GM21447 (cell line): ENCODE results near the gene FRS2.

Source experiments
- ATAC-seq: cut with Tn5 transposase; IDR thresholded peaks from one replicate; pipeline ENCODE4 v1.9.1; 2021; ENCODE audit not compliant: unreplicated experiment

Gene FRS2

DNA sequence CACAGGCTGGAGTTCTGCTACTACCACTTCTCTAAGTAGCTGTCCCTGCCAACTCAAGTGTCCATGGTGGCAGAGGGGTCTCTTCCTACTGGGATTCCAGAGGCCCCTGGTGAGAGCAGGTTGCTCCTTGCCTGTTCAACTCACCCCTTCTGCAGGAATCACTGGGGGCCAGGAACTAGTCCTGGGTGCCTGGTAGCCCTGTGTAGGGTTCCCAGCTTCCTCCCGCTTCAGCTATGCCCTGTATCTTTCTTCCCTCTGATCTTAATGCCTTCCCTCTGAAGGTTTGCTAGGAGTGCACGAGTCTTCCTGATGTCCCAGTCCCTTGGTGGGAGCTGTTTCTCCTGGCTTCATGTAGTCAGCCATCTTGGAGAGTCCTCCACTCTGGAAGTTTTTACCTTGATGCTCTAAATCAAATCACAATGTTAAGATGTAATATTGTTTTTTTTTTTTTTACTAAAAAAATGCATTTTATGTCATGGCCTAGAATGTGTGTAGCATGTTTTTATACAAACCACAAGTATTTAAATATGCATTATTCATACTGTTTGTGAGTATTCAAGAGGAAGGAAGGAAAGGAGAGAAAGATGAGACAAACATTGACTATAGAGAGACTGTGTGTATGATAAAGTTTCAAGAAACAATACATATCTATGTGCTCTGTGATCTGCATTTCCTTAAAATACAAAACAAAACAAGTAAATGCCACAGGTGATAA lies 54.7 kb downstream of the FRS2 start:
- ATAC-seq, result no peak

DNA sequence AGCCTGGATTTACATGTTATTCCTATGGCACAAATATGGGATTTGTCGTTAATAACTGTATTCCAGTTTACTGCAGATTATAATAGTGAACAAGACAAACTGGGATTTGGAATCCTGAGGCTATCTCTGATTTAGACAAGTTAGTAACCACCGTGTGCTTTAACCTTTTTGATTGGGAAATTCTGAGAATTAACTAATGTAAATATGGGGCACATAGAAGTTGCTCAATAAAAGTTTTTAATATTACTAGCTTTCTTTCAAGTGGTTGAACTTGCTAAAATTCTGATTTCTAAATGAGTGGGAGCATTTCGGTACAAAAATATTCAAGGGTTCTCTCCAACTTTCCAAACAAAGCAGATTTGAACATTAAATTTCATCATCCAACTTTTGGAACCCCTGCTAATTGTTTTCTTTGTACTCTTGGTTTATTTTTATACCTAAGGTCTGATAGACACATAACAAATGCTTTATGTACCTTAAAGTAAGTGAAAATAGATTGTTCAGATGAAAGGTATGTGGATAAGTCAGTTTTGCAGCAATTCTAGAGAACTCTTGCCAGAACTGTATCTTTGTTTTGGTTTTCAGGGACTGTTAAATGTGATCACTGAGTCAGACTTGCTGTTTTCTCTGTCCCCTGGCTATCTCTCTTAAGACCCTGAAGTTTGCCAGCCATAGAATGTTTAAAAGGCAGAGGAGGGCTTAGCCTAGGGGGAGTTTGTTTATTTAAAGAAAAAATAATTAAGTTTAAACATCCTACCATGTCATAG lies 57.5 kb downstream of the FRS2 start:
- ATAC-seq, result no peak

DNA sequence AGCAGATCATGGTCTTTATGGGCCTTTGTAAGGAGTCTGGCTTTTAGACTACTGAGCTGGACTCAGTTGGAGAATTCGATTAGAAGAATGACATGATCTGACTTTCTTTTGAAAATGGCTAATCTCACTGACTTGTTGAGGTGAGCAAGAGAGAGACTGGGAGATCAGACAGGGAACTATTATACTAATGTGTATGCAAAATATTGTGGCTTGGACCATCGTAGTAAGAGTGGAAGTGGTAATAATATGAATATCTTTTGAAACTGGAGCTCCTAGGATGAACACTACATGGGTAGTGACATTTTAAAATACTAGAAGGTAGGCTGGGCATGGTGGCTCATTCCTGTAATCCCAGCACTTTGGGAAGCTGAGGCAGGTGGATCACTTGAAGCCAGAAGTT lies 58.8 kb downstream of the FRS2 start:
- no peak for ATAC-seq

DNA sequence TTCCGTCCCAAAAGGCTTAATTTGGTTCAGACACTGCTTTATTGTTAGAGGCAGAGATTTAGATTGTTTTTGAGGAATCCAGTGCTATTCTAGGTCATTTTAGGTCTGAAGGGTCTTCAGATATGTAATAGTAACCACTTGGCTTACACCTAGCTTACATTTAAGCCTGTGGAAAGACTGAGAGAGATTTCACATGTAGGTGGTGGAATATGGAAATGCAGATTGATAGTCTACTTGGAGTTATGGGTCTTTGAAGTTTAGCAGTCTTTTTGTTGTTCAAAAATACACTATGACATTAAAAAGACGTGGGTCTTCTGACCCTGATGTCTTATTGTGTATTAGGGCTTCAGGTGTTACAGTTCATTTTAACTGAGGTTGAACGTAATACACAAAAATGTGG lies 63.7 kb downstream of the FRS2 start:
- ATAC-seq, result no peak

DNA sequence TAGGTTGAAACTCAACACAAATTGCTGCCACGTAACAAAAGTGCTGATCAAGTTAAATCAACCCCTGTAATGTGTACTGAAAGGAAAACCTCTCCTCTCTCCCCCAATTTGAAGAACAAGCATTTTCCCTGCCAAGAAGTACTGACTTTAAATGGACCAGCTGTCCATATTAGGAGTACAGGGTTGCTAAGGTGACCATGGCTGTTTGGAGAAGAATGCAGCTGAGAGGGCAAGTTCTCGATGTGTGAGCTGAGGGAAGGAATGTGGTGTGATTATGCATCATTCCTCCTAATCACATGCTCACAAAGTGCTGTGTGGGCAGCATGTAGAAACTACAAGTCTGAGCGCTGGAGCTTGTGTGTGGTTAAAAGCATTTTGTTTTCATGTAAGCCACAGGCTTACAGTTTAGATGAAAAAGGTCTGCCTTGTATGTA lies 64.2 kb downstream of the FRS2 start:
- ATAC-seq, result peak; percentile 88

DNA sequence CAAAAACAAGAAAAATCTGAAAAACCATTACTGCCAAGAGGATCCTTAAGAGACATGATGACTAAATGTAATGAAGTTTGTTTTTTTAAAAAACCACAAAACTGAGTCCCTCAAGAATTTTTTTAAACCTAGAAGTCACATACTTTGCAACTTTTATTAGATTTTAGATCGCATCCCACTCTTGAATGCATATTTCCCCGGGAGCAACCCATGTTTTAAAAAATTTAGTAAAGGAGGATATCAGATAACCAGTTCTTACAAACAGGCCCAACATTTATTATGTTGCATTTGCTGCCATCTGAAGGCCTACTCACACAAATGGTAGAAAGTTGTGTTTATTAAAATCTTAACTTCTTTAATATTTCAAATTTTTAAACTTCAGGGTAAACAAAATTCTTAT lies 70.8 kb downstream of the FRS2 start:
- ATAC-seq, result no peak

DNA sequence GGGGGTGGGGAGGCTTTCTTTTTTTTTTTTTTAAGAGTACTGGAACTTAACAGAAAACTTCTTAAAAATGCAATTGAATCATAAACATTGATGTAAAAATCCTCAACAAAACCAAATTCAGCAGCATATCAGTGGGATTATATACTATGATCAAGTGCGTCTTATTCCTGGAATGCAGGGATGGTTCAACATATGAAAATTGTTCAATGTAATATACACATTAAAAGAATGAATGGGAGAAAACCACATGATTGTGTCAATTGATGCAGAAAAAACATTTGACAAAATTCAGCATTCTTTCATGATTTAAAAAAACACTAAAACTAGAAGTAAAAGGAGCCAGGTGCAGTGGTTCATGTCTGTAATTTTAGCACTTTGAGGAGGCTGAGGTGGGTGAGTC lies 73.9 kb downstream of the FRS2 start:
- no peak for ATAC-seq

DNA sequence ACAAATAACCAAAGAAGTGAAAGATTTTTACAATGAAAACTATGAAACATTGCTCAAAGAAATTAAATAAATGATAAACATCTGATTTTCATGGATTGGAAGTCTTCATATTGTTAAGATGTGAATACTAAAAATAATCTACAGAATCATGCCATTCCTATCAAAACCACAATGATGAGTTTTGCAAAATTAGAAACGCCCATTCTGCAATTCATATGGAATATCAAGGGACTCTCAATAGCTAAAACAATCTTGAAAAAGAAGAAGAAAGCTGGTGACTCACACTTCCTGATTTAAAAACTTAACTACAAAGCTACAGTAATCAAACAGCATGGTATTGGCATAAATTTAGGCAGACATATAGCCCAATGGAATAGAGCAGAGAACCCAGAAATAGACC lies 74.9 kb downstream of the FRS2 start:
- no peak for ATAC-seq

DNA sequence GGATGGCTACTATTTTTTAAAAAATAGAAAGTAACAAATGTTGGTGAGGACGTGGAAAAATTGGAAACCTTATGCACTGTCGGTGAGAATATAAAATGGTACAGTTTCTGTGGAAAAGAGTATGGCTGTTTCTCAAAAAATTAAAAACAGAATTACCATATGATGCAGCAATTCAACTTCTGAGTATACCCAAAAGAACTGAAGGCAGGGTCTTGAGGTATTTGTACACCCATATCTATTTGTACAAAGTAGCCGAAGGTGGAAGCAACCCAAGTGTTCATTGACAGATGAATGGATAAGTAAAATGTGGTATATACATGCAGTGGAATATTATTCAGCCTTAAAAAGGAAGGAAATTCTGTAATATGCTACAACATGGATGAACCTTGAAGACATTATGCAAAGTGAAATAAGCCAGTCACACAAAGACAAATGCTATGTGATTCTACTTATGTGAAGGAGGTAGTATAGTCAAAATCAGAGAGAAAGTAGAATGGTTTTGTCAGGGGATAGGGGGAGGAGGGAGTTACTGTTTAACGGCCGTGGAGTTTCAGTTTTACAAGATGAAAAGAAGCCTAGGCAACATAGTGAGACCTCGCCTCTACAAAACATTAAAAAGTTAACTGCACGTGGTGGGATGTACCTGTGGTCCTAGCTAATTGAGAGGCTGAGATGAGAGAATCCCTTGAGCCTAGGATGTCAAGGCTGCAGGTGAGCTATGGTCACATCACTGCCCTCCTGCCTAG lies 76.7 kb downstream of the FRS2 start:
- ATAC-seq, result peak; percentile 73

DNA sequence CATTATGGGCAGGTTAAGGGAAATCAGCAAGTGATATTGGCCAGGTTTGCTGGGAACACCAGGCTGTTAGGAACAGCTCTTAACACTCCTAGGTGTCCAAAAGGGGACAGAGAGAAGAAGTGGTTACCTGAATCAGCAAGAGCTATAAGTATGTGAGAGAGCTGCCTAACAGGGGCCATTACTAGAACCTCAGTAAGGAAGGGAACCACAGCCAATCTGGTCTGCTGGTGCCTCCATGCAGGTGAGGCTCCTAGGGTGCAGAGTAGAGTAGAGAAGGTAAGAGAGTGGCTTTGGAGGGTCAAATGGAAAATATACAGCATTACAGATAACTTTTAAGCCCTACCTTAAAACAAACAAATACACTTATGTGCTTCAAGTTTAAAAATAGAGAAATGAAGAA lies 78.5 kb downstream of the FRS2 start:
- ATAC-seq, result no peak

DNA sequence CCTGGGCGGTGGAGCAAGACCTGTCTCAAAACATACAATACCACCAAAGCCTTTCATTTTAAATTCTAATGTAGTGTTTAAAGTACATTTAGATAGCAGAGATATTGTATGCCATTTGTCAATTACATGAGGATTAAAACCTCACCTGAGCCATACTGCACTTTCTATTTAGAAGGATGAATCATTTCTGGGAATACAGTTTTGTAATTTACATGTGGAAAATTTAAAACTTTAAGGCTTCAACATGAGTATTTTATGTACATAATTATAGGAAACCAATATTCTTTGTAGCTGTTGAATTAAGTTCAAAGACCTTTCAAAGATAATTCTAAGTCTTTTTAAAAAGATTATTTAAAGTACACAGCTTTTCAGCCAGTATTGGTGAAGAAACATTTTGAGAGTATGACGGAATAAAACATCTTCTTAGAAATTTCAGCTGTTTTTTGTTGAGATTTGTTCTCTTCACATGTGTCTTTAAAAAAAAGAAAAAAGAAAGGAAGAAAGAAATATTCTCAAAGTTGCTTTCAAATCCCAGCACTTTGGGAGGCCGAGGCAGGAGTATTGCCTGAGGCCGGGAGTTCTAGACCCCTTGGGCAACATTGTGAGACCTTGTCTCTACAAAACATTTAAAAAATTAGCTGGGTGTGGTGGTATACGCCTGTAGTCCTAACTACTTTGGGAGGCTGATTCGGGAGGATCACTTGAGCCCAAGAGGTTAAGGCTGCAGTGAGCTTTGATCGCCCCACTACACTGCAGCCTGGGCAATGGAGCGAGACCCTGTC lies 80.6 kb downstream of the FRS2 start:
- ATAC-seq, result no peak

DNA sequence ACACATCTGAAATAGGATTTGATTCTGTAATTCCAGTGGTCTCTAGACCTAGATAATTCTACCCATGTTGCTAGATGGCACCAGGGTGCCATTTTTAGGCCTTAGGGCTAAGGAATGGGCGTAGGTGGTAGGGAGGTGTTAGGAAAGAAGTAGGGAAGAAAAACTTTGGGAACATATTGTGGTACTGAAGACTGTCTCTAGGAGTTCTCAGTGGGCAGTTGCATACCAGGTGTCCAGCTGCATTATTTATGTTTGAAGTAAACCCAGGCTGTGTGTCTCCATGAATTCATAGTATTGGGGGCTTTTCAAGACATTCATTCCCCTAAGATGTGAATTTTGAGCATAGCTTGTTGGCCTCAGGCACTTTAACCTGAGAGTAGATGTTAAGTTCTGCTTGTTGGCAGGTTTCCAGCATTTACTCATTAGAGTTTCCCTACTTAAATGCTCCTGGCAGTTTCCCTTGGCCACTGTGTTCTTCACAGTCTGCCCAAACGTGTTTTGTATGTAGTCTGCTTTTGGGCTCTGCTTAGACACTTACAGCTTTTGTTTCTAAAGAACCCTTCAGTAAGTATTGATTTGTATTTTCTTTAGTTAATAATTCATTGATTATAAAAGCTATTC lies 83.5 kb downstream of the FRS2 start:
- ATAC-seq, result no peak

DNA sequence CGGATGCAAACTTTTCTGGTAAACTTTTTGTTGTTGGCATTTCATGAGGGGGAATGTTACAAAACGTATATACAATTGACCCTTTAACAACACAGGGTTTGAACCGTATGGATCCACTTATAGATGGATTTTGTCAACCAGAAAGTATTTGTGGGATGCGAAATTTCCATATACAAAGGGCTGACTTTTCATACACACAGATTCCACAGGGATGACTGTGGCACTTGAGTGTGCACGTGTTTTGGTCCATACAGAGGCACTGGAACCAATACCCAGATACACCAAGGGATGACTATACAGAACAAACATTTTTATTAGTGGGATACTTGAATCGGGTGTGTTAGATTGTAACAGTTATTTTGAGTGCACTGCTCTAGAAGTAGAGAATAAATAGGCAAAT lies 85.3 kb downstream of the FRS2 start:
- no peak for ATAC-seq

DNA sequence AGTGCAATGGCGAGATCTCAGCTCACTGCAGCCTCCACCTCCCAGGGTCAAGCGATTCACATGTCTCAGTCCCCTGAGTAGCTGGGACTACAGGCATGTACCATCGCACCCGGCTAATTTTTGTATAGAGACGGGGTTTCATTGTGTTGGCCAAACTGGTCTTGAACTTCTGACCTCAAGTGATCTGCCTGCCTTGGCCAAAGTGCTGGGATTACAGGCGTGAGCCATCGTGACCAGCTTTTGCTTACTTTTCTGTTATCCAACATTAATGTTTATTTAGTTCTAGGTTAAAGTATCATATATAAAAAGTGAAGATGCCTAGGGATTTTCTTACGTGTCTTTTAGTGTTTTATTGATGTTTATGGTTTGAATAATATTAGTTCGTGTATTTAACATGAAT lies 86.2 kb downstream of the FRS2 start:
- no peak for ATAC-seq

DNA sequence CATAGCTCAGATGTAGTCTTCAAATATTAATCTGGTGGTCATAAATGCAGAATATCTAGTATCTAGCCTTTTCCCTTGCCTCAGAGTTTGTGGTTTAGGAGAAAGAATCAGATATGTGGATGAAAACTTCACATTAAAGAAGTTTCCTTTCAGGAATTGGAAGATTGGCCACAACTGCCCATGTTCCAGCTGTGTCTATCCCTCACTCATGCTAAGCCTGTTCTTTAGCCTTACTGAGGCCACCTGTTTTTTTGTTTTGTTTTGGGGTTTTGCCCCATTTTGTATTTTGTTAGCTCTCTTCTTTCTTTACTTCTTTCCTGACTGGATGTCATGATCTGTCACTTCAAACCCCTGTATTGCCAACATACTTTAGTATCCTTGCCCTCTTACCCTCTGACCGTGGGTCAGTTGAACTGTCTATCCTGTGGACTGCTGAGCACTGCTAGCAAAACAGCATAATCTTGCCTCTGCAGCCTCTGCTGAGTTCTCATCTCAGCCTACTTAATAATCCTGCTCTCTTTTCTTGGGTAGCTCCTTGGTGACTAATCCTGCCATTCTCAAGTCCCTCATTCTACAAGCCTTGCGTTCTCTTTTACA lies 93.1 kb downstream of the FRS2 start:
- no peak for ATAC-seq

DNA sequence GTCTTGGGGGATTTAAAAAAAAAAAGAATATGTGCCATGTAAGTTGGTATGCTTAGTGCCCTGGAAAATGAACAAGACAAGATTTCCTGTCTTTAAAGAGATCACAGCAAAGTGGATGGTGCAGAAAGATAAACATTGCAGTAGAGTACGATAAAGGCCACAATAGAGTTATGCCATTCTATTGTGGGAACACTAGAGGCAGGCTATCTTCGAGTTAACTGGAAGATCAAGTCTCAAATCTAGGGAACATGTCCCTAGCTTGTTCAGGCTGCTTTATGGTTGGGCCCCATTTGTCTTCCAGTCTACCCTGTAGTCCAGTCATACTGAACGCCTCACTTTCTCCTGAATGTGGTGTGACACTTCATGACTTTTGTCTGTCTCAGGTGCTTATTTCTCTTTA lies 96.4 kb downstream of the FRS2 start:
- ATAC-seq, result no peak

DNA sequence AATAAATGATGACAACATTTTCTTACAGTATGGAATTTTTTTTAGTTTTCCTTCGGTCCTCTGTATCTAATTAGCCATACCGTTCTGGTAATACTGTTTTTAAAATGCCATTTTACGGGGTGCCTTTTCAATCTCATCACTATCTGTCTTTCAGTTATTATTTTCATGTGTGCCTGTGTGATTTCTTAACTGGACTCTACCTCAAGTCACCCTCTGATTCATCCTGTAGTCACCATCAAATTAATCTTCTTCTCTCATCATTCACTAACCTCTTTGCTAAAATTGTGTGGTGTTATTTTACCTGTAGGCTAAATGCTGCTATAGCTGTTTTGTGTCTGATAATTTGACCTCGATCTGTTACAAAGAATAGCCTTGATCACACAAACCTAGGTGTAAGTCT lies 99.0 kb downstream of the FRS2 start:
- ATAC-seq, result no peak

DNA sequence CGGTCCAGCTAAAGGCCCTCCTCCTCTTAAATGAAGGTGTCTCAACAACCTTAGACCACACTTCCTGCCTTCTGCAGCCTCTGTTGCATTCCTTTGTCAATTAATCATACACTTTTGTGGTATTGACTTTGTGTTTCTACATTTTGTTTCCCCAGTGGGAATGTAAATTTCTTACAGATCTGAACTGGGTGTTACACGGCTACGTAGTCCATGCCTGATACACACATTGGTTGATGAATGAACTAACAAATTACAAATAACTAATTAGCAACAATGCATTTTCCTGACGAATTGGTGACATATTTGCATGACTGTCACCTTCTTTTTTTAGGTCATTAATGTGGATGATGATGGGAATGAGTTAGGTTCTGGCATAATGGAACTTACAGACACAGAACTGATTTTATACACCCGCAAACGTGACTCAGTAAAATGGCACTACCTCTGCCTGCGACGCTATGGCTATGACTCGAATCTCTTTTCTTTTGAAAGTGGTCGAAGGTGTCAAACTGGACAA lies 99.9 kb downstream of the FRS2 start:
- no peak for ATAC-seq

DNA sequence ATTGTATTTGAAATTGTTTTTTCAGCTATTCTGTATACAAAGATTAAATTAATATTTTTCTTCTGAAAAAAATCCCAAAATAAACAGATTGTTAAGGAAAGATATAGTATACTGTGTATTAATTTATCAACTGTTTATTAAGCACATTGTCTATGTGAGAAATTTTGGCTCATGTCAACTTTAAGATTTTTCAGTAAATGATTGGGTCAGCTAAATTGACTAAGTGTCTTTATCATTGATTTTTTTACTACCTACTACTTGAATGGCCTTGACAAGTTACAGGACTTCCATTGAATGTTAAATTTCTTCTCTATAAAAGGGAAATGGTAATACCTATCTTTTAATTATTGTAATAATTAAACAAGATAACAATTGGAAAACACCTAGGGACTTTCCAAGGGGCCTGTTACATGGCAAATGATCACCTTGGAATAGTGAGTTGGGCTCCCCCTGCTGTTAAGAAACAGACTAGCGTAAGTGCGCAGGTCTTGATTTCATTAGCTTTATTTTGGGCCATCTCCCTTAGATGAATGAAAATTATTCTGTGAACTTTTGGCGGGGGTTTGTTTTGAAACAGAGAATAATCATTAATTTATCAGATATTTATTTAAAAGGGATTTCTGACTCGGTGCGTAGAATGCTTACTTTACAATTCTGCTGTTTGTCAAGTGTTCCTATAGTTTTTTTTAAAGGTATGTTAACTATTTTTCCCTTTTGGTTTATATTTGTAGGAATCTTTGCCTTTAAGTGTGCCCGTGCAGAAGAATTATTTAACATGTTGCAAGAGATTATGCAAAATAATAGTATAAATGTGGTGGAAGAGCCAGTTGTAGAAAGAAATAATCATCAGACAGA lies 100.6 kb downstream of the FRS2 start:
- ATAC-seq, result peak; percentile 71
